IMR-90 (cell line): ENCODE data around the gene CYB5R4.

Experiments
- SMC3 ChIP-seq: fragments of 150-350 bp; IDR thresholded peaks from 2 replicates; pipeline ENCODE4 v1.6.1; 2016; ENCODE audit warnings: low read depth, mild to moderate bottlenecking, antibody characterized with exemption, low read length, moderate library complexity
- TF ChIP-seq, protein P1 (sequence below): conservative IDR thresholded peaks from 2 replicates; pipeline ENCODE4 v1.5.1; 2012; ENCODE audit warnings: mild to moderate bottlenecking, low read depth, low read length, improper control_type of control experiment

DNA sequence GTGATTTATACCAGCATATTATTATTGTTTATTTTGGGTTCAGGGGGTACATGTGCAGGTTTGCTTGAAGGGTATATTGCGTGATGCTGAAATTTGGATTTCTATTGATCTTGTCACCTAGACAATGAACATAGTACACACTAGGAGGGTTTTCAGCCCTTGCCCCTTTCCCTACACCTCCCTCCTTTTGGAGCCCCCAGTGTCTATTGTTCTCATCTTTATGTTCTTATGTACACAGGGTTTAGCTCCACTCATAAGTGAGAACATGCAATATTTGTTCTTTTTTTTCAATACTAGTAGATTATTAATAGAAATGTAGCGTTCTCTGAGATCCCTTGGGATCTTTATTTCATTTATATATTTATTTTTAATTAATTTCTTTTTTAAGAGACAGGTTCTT, 94.9 kb downstream of the CYB5R4 start:
- TF ChIP-seq, protein P1, sequence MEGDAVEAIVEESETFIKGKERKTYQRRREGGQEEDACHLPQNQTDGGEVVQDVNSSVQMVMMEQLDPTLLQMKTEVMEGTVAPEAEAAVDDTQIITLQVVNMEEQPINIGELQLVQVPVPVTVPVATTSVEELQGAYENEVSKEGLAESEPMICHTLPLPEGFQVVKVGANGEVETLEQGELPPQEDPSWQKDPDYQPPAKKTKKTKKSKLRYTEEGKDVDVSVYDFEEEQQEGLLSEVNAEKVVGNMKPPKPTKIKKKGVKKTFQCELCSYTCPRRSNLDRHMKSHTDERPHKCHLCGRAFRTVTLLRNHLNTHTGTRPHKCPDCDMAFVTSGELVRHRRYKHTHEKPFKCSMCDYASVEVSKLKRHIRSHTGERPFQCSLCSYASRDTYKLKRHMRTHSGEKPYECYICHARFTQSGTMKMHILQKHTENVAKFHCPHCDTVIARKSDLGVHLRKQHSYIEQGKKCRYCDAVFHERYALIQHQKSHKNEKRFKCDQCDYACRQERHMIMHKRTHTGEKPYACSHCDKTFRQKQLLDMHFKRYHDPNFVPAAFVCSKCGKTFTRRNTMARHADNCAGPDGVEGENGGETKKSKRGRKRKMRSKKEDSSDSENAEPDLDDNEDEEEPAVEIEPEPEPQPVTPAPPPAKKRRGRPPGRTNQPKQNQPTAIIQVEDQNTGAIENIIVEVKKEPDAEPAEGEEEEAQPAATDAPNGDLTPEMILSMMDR, result no peak
- TF ChIP-seq SMC3, result no peak
